ENCODE data around the gene GNAZ. TPM values are rescaled to one million over a fixed set of nuclear protein-coding genes. Genes with fewer than 3 reads are reported as not detected.

Gene GNAZ
- total RNA-seq, 1 donor from 2014 or later, result 13.7 TPM

- TF ChIP-seq CTCF (IDR thresholded peaks at IDR 0.05), result peak; percentile 66 to 84 (median 81)
- H3K9me3 ChIP-seq, result no peaks in the 10 kb centered on the region
- no peaks in the 10 kb centered on the region for H3K4me1 ChIP-seq
- no peaks in the 10 kb centered on the region for H3K36me3 ChIP-seq
- H3K27ac ChIP-seq, result no peak overlapping the region
- no peaks in the 10 kb centered on the region for H3K27me3 ChIP-seq
- peak in 1 of 2 donors; percentile 81 for DNase-seq (ENCODE audit: low spot score in 2 of 2)
- H3K4me3 ChIP-seq, result no peak overlapping the region
- intact Hi-C loops (cut with DNase I), result loop anchor here (1.0 to 5.0 kb wide), 2 partner anchors 169 to 281 kb away; no protein-coding TSS in a partner anchor
These were observed 58.2 kb downstream of the GNAZ start for GRCh38 chr22:23128269-23129108.

- DNase-seq (ENCODE audit: low spot score in 2 of 2), result no peak
- Histone ChIP-seq H3K36me3 (no peaks in the 10 kb centered on the region), H3K9me3 (no peaks in the 10 kb centered on the region), H3K4me3 (no peak overlapping the region), H3K4me1 (no peaks in the 10 kb centered on the region), H3K27ac (no peak overlapping the region), H3K27me3 (no peaks in the 10 kb centered on the region)
- intact Hi-C loops (cut with DNase I), result loop anchor here (5.0 kb wide), 1 partner anchor 282 kb away; no protein-coding TSS in a partner anchor
- no peak for TF ChIP-seq CTCF (IDR thresholded peaks at IDR 0.05)
These were observed 58.8 kb downstream of the GNAZ start for GRCh38 chr22:23129149-23129548.

GRCh38 chr22:23130697-23131096 is 60.4 kb downstream of the GNAZ start:
- Histone ChIP-seq H3K27me3 (no peaks in the 10 kb centered on the region), H3K27ac (no peak overlapping the region), H3K9me3 (no peaks in the 10 kb centered on the region), H3K4me3 (no peak overlapping the region), H3K36me3 (no peaks in the 10 kb centered on the region), H3K4me1 (no peaks in the 10 kb centered on the region)
- intact Hi-C loops (cut with DNase I), result no loop called here
- no peak for DNase-seq (ENCODE audit: low spot score in 2 of 2)
- TF ChIP-seq CTCF (IDR thresholded peaks at IDR 0.05), result no peak

GRCh38 chr22:23131931-23132330 is 61.6 kb downstream of the GNAZ start:
- Histone ChIP-seq H3K27me3 (no peaks in the 10 kb centered on the region), H3K4me3 (no peak overlapping the region), H3K9me3 (no peaks in the 10 kb centered on the region), H3K4me1 (no peaks in the 10 kb centered on the region), H3K36me3 (no peaks in the 10 kb centered on the region), H3K27ac (no peak overlapping the region)
- no peak for DNase-seq (ENCODE audit: low spot score in 2 of 2)
- intact Hi-C loops (cut with DNase I), result no loop called here
- TF ChIP-seq CTCF (IDR thresholded peaks at IDR 0.05), result no peak

- H3K4me1 ChIP-seq, result no peaks in the 10 kb centered on the region
- H3K9me3 ChIP-seq, result no peaks in the 10 kb centered on the region
- H3K36me3 ChIP-seq, result no peaks in the 10 kb centered on the region
- no peak for TF ChIP-seq CTCF (IDR thresholded peaks at IDR 0.05)
- intact Hi-C loops (cut with DNase I), result no loop called here
- no peaks in the 10 kb centered on the region for H3K27me3 ChIP-seq
- no peak overlapping the region for H3K27ac ChIP-seq
- H3K4me3 ChIP-seq, result no peak overlapping the region
- DNase-seq (ENCODE audit: low spot score in 2 of 2), result no peak
These were observed 62.2 kb downstream of the GNAZ start for GRCh38 chr22:23132376-23133091.

All from ascending aorta (tissue), 2 donors.